ENCODE measurements around the gene FAM20C. TPM values are rescaled to one million over a fixed set of nuclear protein-coding genes. Genes with fewer than 3 reads are reported as not detected.

FAM20C gene
- total RNA-seq, 1 donor from 2014 or later, result 90.8 TPM

DNA sequence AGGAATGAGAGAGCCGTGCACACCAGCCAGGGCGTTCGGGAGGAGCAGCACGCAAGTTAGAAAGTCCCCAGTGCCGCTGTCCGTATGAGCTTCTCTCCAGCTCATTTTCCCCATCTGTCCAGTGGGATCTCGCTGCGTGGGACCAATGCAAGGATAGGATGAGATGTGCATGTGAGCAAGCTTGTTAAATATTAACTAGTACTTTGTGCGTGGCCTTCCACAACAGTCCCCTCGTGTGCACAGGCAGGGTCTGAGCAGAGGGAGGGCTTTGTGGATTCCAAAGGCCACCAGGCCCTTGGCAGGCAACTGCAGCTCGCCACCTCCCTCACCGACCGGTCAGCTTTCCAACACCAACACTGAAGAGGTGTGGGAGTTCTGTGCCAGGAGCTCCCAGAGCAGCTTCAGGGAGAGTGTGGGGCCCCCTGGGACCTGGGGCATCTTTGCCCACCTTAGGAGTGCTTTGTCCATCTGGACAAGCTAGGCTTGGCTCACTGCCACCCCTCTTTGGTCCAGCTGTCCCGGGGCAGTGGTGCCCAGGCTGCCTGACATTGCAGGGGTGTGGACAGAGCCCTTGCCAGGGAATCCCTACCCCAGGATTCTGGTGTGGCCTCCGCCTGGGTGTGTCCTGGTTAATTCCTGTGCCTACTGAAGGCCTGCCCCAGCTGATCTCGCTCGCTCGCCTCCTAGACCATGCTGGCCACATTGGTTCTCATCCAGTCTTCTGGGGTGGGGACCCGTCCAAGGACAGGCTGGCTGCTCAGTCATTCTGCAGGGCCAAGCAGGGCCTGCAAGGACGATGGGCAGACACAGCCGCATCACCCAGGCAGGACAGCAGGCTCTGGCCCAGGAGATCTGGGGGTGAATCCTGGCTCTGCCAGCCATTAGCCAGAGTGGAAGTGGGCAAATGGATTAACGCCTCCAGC, 5.3 kb downstream of the FAM20C start:
- H3K27ac ChIP-seq, result no peak overlapping the region
- DNase-seq (ENCODE audit: low spot score in 2 of 2), result no peak
- no peak overlapping the region for H3K4me3 ChIP-seq
- TF ChIP-seq, protein P1, sequence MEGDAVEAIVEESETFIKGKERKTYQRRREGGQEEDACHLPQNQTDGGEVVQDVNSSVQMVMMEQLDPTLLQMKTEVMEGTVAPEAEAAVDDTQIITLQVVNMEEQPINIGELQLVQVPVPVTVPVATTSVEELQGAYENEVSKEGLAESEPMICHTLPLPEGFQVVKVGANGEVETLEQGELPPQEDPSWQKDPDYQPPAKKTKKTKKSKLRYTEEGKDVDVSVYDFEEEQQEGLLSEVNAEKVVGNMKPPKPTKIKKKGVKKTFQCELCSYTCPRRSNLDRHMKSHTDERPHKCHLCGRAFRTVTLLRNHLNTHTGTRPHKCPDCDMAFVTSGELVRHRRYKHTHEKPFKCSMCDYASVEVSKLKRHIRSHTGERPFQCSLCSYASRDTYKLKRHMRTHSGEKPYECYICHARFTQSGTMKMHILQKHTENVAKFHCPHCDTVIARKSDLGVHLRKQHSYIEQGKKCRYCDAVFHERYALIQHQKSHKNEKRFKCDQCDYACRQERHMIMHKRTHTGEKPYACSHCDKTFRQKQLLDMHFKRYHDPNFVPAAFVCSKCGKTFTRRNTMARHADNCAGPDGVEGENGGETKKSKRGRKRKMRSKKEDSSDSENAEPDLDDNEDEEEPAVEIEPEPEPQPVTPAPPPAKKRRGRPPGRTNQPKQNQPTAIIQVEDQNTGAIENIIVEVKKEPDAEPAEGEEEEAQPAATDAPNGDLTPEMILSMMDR (IDR thresholded peaks at IDR 0.05), result no peak
- peaks cover 17 to 19% of the 10 kb centered on the region in 2 donors for H3K4me1 ChIP-seq
- intact Hi-C loops (cut with DNase I), result no loop called here
- no peaks in the 10 kb centered on the region for H3K9me3 ChIP-seq
- peaks cover 51 to 60% of the 10 kb centered on the region in 2 donors for H3K36me3 ChIP-seq
- H3K27me3 ChIP-seq, result no peaks in the 10 kb centered on the region

DNA sequence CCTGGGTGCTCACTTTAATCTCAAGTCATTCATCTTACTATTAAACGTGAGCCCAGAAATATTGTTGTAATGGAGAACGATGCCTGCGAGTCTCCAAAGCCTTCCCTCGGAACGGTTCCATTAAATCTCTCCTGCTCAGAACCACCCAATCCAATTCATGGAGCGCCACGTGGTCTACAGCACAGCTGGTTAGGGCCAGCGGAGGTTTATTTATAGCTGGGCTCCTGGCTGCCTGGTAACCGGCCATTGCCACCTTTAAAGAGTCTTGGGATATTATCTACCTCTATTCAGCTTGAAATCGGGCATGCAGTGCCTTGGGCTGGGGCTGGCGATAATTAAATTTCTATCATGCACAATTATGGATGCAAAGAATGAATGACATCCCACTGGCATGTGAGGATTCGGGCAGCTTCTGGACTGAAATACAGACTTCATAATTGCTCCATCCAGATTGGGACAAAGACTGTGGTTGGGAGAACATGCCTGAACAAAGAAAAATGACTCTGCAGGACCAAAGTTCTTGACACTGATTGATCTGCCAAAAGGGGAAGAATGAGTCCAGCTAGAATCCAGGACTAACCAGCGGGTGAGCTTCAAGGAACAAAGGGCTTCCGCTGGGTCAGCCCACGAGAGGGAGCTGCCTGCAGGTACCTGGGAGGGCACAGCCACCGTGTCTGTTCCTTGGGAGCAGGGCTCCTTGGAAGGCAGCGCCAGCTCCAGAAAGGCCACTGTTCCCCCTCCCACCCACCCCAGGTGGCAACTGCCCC, 7.3 kb downstream of the FAM20C start:
- H3K36me3 ChIP-seq, result peaks cover 68 to 78% of the 10 kb centered on the region in 2 donors
- intact Hi-C loops (cut with DNase I), result no loop called here
- H3K4me1 ChIP-seq, result peaks cover 10 to 13% of the 10 kb centered on the region in 2 donors

DNA sequence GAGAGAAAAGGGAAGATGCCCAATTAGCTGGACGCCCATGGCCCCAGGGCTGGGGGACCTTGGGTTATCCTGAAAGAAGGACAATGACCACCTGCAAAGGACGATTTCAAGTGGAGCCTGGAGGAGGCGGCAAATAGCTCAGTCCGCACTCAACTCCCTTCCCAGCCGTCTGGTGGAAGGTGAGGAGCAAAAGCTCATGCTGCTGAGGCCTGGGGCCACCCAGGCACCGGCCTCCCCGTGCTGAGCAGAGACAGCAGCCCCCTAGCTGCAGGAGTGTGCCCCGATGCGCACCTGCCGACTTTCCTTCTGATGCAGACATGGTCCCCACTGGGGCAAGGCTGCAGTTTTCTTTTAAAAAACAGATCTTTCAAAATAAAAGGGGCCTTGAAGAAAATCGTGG, 7.9 kb downstream of the FAM20C start:
- Histone ChIP-seq H3K4me1 (peaks cover 6 to 7% of the 10 kb centered on the region in 2 donors), H3K36me3 (peaks cover 73 to 82% of the 10 kb centered on the region in 2 donors), H3K27ac (no peak overlapping the region), H3K9me3 (no peaks in the 10 kb centered on the region), H3K27me3 (no peaks in the 10 kb centered on the region), H3K4me3 (no peak overlapping the region)
- DNase-seq (ENCODE audit: low spot score in 2 of 2), result no peak
- TF ChIP-seq, protein P1 (IDR thresholded peaks at IDR 0.05), result no peak
- intact Hi-C loops (cut with DNase I), result no loop called here

More for the DNA sequence above, 7.3 kb downstream of the FAM20C start:
- no peak for DNase-seq (ENCODE audit: low spot score in 2 of 2)
- Histone ChIP-seq H3K27me3 (no peaks in the 10 kb centered on the region), H3K9me3 (no peaks in the 10 kb centered on the region), H3K27ac (no peak overlapping the region), H3K4me3 (no peak overlapping the region)
- TF ChIP-seq, protein P1 (IDR thresholded peaks at IDR 0.05), result no peak

DNA sequence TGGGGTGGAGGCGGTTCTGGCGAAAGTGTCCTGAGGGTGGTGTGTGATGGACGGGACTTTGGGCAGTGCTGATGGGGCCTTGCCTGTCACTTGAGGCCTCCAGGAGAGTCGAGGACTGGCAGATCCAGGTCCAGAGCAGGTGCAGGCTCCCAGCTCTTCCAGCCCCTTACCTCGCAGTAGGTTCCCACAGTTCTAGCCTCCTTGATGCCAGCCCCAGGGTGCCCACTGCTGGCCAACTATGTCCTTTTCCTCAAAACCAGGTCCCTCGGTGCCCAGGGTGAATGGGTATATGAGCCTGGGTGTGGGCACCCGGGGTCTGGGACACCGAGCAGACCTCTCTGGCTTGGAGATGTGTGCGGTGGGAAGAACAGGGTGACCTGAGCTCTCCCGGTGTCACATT, 8.3 kb downstream of the FAM20C start:
- TF ChIP-seq, protein P1 (IDR thresholded peaks at IDR 0.05), result no peak
- Histone ChIP-seq H3K36me3 (peaks cover 73 to 81% of the 10 kb centered on the region in 2 donors), H3K4me1 (peaks cover 2 to 3% of the 10 kb centered on the region in 2 donors)

DNA sequence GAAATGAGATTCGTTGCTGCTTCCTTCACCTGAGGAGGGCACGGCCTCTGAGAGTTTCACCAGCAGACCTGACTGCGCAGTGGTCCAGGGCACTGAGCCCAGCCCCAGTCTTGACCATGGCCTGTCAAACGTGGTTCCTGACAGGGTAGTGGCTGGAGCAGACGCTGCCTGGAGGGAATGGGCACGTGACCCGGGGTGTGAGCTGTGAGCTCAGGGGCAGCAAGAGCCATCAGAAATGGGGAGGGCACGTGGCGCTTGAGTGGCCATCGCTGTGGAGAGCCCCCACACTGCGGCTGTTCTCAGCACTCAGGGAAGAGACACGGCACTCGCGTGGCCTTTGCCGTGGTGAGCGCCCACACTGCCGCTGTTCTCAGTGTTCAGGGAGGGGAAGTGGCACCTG, 12.0 kb downstream of the FAM20C start:
- H3K27me3 ChIP-seq, result no peaks in the 10 kb centered on the region
- H3K36me3 ChIP-seq, result peaks cover 50 to 63% of the 10 kb centered on the region in 2 donors
- intact Hi-C loops (cut with DNase I), result no loop called here
- H3K27ac ChIP-seq, result no peak overlapping the region
- TF ChIP-seq, protein P1 (IDR thresholded peaks at IDR 0.05), result no peak
- DNase-seq (ENCODE audit: low spot score in 2 of 2), result no peak
- H3K4me3 ChIP-seq, result no peak overlapping the region
- H3K4me1 ChIP-seq, result no peaks in the 10 kb centered on the region
- H3K9me3 ChIP-seq, result no peaks in the 10 kb centered on the region

More for the DNA sequence above, 8.3 kb downstream of the FAM20C start:
- H3K9me3 ChIP-seq, result no peaks in the 10 kb centered on the region
- no peak overlapping the region for H3K27ac ChIP-seq
- H3K4me3 ChIP-seq, result no peak overlapping the region
- intact Hi-C loops (cut with DNase I), result no loop called here
- DNase-seq (ENCODE audit: low spot score in 2 of 2), result no peak
- H3K27me3 ChIP-seq, result no peaks in the 10 kb centered on the region
